H1 (cell line): ENCODE data around the gene HEXIM1. TPM values are rescaled to one million over a fixed set of nuclear protein-coding genes. Genes with fewer than 3 reads are reported as not detected.

Experiments used
- BCL11A ChIP-seq, 2 experiments: IDR thresholded peaks; one replicate each; pipeline ENCODE4 v1.6.1; 2011; ENCODE audit warnings: low read depth in 2 of 2, low read length in 2 of 2, mild to moderate bottlenecking in 2 of 2
- BRCA1 ChIP-seq: IDR thresholded peaks from 2 replicates; pipeline ENCODE4 v1.6.1; 2012; ENCODE audit warnings: low read depth, low read length, improper control_type of control experiment
- CHD1 ChIP-seq: IDR thresholded peaks from 2 replicates; pipeline ENCODE4 v1.6.1; 2012; ENCODE audit warnings: low read depth, low read length, improper control_type of control experiment
- EGR1 ChIP-seq: IDR thresholded peaks from 2 replicates; pipeline ENCODE4 v1.6.1; 2011; ENCODE audit warnings: low read depth, low read length, borderline replicate concordance
- GABPA ChIP-seq: IDR thresholded peaks from 2 replicates; pipeline ENCODE4 v1.6.1; 2011; ENCODE audit warnings: mild to moderate bottlenecking, low read length, moderate library complexity, borderline replicate concordance; ENCODE audit not compliant: insufficient read depth
- HDAC6 ChIP-seq: IDR thresholded peaks from one replicate; pipeline ENCODE4 v1.7.1; 2012; ENCODE audit warnings: low read depth, mild to moderate bottlenecking, inconsistent platforms, low read length, moderate library complexity
- MAFK ChIP-seq: IDR thresholded peaks from 2 replicates; pipeline ENCODE4 v1.6.1; 2012; ENCODE audit warnings: low read depth, mild to moderate bottlenecking, improper control_type of control experiment, low read length
- POLR2A ChIP-seq, 2 experiments: IDR thresholded peaks; 1 replicate in 1 of 2; 2 replicates in 1 of 2; pipeline ENCODE4 v1.6.1; 2011; ENCODE audit warnings: low read depth in 2 of 2, low read length in 2 of 2, mild to moderate bottlenecking in 2 of 2; ENCODE audit errors: control extremely low read depth in 1 of 2
- RFX5 ChIP-seq: IDR thresholded peaks from 2 replicates; pipeline ENCODE4 v1.6.1; 2011; ENCODE audit warnings: low read depth, low read length, improper control_type of control experiment, borderline replicate concordance
- SAP30 ChIP-seq: fragments of 300-600 bp; sonication (generic); IDR thresholded peaks from 2 replicates; pipeline ENCODE4 v1.7.1; 2012; ENCODE audit warnings: low read length, moderate library complexity, mild to moderate bottlenecking, inconsistent platforms; ENCODE audit not compliant: insufficient read depth, insufficient replicate concordance
- SIRT6 ChIP-seq: IDR thresholded peaks from one replicate; pipeline ENCODE4 v1.7.1; 2012; ENCODE audit warnings: low read length, inconsistent platforms
- SRF ChIP-seq: IDR thresholded peaks from 2 replicates; pipeline ENCODE4 v1.6.1; 2011; ENCODE audit warnings: mild to moderate bottlenecking, low read depth, low read length, moderate library complexity
- SUZ12 ChIP-seq: fragments of 200-600 bp; sonication (generic); IDR thresholded peaks from 2 replicates; pipeline ENCODE4 v1.6.1; 2012; ENCODE audit warnings: mild to moderate bottlenecking, inconsistent platforms, low read length, moderate library complexity, mixed read lengths
- TAF1 ChIP-seq: IDR thresholded peaks from 2 replicates; pipeline ENCODE4 v1.6.1; 2011; ENCODE audit warnings: mild to moderate bottlenecking, low read depth, low read length
- TAF7 ChIP-seq: optimal IDR thresholded peaks from 2 replicates; pipeline ENCODE3; 2011; ENCODE audit warnings: low read depth, mild to moderate bottlenecking, inconsistent platforms, low read length, moderate library complexity, borderline replicate concordance
- TBP ChIP-seq: IDR thresholded peaks from 2 replicates; pipeline ENCODE4 v1.6.1; 2011; ENCODE audit warnings: low read depth, low read length, improper control_type of control experiment
- TCF12 ChIP-seq: IDR thresholded peaks from 2 replicates; pipeline ENCODE4 v1.6.1; 2011; ENCODE audit warnings: low read depth, mild to moderate bottlenecking, low read length
- polyA plus RNA-seq, 7 experiments: library from polyadenylated mRNA; depleted of rRNA in 3 of 7; stranded (reverse) in 5 of 7; unstranded in 2 of 7; fragments of >200 nt in 5 of 7; fragments of 200-250 nt in 2 of 7; gene quantifications; 1 replicate in 5 of 7; 2 replicates in 1 of 7; 4 replicates in 1 of 7; pipeline versions ENCODE4 v1.2.1 to v1.2.3, GENCODE V29; 2011 to 2013; ENCODE audit warnings: missing spikeins in 2 of 7, mixed read lengths in 2 of 7
- total RNA-seq: library from RNA; stranded (reverse); fragmentation: NEBNext Ultra II Directional; extraction: Animal tissue kit (Norgen Biotek cat#: 25700); gene quantifications from 2 replicates; pipeline ENCODE4 v1.2.1, GENCODE V29; 2021
- TF ChIP-seq, protein P1 (sequence below): IDR thresholded peaks from 2 replicates; pipeline ENCODE4 v1.6.1; 2012; ENCODE audit warnings: low read length, inconsistent platforms
- TF ChIP-seq, protein P2 (sequence below): IDR thresholded peaks from 2 replicates; pipeline ENCODE4 v1.6.1; 2011; ENCODE audit warnings: low read depth, mild to moderate bottlenecking, low read length; ENCODE audit not compliant: insufficient read depth
- TF ChIP-seq, protein P3 (sequence below), 3 experiments: IDR thresholded peaks; 1 replicate in 2 of 3; 2 replicates in 1 of 3; pipeline versions ENCODE4 v1.5.1 to v1.6.1; 2011; ENCODE audit warnings: low read length in 3 of 3, mild to moderate bottlenecking in 3 of 3, inconsistent platforms in 2 of 3, low read depth in 1 of 3, moderate library complexity in 1 of 3; ENCODE audit not compliant: insufficient read depth in 1 of 3; ENCODE audit errors: control extremely low read depth in 1 of 3

HEXIM1 gene
- total and polyA plus RNA-seq, 2 of the 8 experiments (the other 6 are each of a cell fraction or from before 2014, with no cell fraction given): 9.1 to 38.3 TPM

DNA sequence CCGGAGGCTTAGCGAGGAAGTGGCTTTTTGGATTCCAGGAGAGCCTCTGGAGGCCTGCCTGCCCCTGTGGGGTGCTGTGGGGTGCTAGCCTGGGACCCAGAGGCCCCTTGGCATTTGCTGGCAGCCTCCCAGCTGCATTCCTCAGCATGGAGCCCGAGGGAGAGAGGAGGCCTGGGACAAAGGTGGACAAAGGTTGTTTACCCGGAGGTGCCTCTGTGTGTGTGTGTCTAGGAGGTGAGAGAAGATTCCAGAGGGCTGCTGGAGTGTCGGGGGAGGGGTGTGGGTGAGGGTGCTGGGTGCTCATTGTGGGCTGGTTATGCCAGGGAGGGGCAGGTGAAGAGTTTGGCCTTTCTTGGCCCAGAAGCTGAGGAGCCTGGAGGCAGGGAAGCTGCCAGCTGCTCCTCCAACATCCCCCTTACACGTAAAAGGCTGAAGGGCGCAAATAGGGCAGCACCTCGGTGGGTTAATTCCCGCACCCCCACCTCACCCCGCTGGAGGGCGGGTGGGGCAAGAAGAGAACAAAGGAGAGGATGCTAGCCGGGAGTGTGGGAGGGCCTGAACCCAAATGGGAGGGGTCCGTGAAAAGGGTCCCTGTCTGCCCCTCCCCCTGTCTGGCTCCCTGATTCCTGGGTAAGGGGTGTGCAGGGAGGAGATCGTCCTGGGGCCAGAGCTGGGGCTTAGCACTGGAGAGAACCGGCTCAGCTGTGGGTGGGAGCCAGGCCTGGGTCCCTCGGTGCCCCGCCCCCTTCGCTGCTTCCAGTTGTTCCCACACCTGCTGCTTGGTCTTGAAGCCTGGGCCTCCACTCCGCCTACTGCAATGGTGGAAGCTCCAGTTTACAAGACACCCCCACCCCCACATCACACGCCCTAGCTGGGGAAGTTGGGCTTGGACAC is 23.3 kb downstream of the HEXIM1 start (continued):
- TF ChIP-seq SAP30: no peak
- TF ChIP-seq TBP: no peak
- no peak for TF ChIP-seq MAFK
- TF ChIP-seq TAF1: no peak
- TF ChIP-seq POLR2A (IDR thresholded peaks at IDR 0.05; ENCODE audit: control extremely low read depth in 1 of 2, low read depth in 2 of 2, low read length in 2 of 2): no peak
- TF ChIP-seq, protein P1, sequence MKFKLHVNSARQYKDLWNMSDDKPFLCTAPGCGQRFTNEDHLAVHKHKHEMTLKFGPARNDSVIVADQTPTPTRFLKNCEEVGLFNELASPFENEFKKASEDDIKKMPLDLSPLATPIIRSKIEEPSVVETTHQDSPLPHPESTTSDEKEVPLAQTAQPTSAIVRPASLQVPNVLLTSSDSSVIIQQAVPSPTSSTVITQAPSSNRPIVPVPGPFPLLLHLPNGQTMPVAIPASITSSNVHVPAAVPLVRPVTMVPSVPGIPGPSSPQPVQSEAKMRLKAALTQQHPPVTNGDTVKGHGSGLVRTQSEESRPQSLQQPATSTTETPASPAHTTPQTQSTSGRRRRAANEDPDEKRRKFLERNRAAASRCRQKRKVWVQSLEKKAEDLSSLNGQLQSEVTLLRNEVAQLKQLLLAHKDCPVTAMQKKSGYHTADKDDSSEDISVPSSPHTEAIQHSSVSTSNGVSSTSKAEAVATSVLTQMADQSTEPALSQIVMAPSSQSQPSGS: no peak
- no peak for TF ChIP-seq BCL11A (IDR thresholded peaks at IDR 0.05; ENCODE audit: low read depth in 2 of 2, low read length in 2 of 2)
- TF ChIP-seq CHD1: no peak
- no peak for TF ChIP-seq GABPA
- TF ChIP-seq, protein P2, sequence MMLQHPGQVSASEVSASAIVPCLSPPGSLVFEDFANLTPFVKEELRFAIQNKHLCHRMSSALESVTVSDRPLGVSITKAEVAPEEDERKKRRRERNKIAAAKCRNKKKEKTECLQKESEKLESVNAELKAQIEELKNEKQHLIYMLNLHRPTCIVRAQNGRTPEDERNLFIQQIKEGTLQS: no peak
- TF ChIP-seq SUZ12: no peak
- no peak for TF ChIP-seq TCF12
- no peak for TF ChIP-seq TAF7
- TF ChIP-seq RFX5: no peak
- no peak for TF ChIP-seq HDAC6
- no peak for TF ChIP-seq BRCA1
- no peak for TF ChIP-seq SIRT6
- no peak for TF ChIP-seq SRF
- TF ChIP-seq EGR1: no peak
- TF ChIP-seq, protein P3, sequence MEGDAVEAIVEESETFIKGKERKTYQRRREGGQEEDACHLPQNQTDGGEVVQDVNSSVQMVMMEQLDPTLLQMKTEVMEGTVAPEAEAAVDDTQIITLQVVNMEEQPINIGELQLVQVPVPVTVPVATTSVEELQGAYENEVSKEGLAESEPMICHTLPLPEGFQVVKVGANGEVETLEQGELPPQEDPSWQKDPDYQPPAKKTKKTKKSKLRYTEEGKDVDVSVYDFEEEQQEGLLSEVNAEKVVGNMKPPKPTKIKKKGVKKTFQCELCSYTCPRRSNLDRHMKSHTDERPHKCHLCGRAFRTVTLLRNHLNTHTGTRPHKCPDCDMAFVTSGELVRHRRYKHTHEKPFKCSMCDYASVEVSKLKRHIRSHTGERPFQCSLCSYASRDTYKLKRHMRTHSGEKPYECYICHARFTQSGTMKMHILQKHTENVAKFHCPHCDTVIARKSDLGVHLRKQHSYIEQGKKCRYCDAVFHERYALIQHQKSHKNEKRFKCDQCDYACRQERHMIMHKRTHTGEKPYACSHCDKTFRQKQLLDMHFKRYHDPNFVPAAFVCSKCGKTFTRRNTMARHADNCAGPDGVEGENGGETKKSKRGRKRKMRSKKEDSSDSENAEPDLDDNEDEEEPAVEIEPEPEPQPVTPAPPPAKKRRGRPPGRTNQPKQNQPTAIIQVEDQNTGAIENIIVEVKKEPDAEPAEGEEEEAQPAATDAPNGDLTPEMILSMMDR (IDR thresholded peaks at IDR 0.05; ENCODE audit: control extremely low read depth in 1 of 3, insufficient read depth in 1 of 3, low read depth in 1 of 3, low read length in 3 of 3): peak in 1 of 3 experiments; percentile 7; a peak in 1 of 4 replicates
